Stimulated activated CD8-positive, alpha-beta memory T cell treated with anti-CD3 and anti-CD28 coated beads, Interleukin-12 subunit alpha, Interleukin-12 subunit beta, amount 100 ng/mL, for 24 hours (primary cell): ENCODE data around the gene FAM53A.
"Not testable (repeated sequence)": the region's sequence is repeated elsewhere in the genome, so short reads cannot be mapped to it uniquely, and the experiment has no call there.

Source experiments
- DNase-seq: peaks from one replicate; pipeline ENCODE4 v3.0.0-alpha.2; 2020; ENCODE audit errors: extremely low read depth

The FAM53A gene

DNA sequence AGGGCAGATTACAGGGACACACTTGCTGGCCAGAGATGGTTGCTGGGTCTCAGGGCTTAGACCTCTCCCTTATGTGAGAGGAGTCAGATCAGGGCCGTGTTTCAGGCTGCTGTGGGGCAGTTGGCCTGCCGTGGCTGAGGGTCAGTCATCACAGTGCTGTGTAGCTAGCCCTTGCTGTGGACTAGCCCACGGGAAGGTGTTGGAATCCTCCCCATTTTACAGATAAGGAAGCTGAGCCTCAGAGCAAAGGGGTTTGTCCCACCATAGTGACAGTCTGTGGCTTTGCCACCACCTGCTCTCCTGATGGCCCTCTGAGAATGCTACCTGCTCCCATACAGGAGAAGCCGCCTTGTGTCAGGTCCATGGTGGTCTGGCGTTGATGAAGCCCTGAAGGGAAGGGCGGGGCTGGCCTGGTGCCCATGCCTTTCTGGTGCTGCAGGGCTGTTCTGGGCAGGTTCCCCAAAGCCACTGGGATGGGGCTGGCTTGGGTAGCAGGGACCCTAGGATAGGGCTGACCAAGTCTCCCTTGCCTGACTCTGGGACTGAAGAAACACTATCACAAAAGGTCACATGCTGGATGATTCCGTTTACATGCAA is 2.4 kb upstream of the FAM53A start:
- DNase-seq: no peak

DNA sequence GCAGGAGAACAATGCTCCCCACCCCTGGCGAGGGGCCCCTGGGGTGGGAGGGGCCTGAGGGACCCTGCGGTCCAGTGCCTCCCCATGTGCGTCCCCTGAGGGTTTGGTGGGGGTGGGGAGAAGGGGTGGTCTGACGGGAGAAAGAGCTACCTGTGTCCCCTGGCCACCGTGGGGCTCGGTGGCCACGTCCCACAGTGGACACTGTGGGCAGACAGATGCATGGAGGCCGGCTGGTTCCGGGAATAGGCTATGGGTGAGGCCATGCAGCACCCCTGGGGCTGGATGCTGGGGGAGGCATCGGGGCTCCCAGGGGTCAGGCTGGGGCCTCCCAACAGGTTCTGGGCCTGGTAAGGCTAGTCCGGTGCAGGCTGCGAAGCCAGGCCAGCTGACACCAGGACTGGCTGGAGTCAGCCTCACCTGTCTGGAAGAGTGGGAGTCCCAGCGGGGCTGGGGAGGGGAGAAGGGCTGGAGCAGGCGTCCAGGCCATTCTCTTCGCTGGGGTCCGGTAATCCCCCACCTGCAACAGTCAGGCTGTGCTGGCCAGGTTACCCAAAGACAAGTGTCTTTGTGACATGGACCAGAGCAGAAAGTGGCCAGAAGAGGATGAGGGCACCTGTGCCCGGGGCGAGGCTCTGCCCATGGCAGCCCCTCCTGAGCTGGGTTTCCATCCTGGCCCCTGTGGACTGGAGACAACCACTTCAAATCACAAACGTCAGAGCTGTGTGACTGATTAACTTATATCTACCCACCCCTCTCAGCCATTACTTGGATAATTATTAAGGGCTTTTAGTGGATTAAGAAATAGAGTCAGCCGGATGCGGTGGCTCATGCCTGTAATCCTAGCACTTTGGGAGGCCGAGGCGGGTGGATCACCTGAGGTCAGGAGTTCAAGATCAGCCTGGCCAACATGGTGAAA is 1.4 kb upstream of the FAM53A start:
- no peak for DNase-seq

GRCh38 chr4:1684506-1685234 is 557 bp upstream of the FAM53A start:
- DNase-seq: no peak

- no peak for DNase-seq
Measured at GRCh38 chr4:1683261-1683735, 815 bp downstream of the FAM53A start.

GRCh38 chr4:1682860-1683259 is 1.3 kb downstream of the FAM53A start:
- no peak for DNase-seq

- no peak for DNase-seq
Measured at GRCh38 chr4:1678244-1678643, 5.9 kb downstream of the FAM53A start.

GRCh38 chr4:1676605-1677525 is 7.2 kb downstream of the FAM53A start:
- DNase-seq: no peak

GRCh38 chr4:1675802-1676137 is 8.3 kb downstream of the FAM53A start:
- DNase-seq: no peak

- DNase-seq: no peak
Measured at GRCh38 chr4:1675136-1675801, 8.8 kb downstream of the FAM53A start.

GRCh38 chr4:1674682-1675081 is 9.4 kb downstream of the FAM53A start:
- no peak for DNase-seq

DNA sequence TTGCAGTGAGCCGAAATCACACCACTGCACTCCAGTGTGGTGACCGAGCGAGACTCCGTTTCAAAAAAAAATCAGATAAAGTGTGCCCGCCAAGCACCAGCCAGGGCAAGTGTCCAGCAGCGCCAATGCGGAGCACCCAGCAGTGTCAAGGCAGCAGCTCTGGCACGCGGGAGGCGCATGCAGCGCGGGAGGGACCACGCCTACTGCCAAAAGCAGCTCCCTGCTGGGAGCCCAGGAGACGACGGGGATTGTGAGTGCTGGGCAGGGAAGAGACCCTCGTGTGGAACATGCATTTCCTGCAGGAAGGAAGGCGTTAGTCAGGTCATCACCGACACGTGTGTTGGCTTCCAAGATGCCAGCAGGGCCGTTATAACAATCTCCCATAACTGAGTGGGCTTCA is 10.4 kb downstream of the FAM53A start:
- DNase-seq: no peak

- not testable (repeated sequence) for DNase-seq
Measured at GRCh38 chr4:1671011-1671410, 13.1 kb downstream of the FAM53A start.

- no peak for DNase-seq
Measured at GRCh38 chr4:1670279-1670678, 13.8 kb downstream of the FAM53A start.

- DNase-seq: no peak
Measured at GRCh38 chr4:1669850-1670249, 14.3 kb downstream of the FAM53A start.

DNA sequence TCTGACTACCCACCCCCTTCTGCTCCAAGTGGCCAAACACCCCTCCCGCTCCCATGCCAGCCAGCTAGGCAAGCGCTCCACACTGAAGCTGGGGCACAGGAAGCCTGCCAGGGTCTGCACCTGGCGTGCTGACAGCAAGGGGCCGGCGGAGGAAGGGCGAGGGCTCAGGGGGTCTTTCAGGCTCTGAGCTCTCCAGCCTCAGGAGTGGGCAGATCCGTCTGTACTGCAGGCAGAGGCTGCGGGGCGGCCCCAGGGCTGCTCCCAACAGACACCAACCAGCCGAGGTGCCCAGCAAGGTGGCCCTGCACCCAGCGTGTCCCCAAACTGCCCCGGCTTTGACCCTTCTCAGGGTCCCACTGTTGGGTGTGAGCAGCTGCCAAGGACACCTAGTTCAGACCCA is 14.8 kb downstream of the FAM53A start:
- no peak for DNase-seq

DNA sequence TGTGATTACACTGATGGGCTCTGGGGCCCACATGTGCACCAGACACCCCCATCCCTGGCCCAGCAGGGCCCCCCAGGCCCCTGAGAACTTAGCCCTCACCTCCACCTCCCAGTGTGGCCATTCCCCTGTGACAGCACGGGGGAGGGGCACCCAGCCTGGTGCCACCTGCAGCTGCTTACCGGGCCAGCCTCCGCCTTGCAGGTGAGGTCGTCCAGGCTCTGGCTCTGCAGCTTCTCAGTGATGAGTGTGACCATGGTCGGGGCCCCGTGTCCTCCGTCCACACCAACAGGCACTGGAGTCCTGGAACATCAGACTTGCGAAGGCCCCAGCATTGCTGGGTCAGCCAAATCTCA is 15.6 kb downstream of the FAM53A start:
- DNase-seq: no peak

- DNase-seq: no peak
Measured at GRCh38 chr4:1667273-1667672, 16.8 kb downstream of the FAM53A start.

DNA sequence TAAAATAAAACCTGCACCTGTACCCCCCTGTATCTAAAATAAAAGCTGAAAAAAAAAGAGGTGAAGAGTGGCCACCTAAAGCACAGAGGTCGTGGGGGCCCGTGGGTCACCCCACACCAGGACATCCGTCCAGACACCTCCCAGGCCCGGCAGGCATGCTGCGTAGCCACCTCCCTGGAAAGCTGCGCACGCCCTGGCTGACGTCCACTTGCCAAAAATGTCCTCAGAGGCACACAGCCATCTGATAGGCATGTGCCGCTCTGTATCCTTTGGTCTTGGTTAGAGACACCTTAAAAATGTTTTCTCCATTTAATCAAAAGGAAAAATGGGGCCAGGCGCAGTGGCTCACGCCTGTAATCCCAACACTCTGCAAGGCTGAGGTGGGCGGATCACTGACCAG is 17.7 kb downstream of the FAM53A start:
- no peak for DNase-seq

DNA sequence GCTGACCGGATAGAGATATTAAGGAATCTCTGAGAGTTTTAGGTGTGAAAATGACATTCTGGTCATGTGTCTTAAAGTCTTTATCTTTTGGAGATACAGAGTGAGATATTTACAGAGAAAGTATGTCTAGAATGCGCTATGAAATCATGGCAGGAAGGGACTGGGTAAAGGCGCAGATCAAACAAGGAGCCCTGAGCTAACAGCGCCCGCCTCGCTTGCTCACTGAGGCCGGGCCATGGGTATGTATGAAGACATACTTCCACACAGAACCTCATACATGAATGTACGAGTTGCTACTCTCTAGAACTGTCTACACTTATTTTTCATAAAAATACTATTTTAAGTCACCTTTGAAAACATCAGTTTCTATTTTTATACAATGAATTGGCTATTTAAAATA is 20.0 kb downstream of the FAM53A start:
- no peak for DNase-seq

DNA sequence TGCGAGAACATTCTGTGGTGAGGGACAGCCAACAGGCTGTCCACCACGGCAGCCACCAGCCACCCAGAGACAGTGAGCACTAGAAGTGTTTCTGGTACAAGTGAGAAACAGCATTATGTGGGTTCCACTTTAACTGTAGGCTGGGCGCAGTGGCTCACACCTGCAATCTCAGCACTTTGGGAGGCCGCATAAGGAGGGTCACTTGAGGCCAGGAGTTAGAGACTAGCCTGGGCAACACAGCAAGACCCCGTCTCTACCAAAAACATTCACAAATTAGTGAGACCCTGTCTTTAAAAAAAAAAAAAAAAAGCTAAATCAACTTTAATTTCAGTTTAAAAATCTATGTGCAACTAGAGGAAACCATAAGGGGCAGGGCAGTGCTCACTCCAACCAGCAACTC is 20.6 kb downstream of the FAM53A start:
- no peak for DNase-seq

DNA sequence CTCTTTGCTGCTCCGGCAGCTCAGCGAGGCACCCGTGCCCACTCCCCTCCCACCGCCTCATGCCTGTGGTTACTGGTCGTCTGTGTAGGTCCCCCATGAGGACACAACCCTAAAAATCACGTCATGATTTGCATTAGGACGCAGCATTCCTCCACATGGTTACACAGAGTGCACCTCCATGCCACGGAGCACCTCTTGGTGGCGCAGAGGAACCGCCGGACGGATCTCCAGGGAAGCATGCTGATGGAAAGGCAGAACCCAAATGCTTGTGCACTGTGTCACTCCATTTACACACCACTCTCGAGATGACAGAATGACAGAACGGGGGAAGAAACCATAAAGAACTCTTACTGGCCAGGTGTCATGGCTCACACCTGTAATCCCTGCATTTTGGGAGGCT is 22.4 kb downstream of the FAM53A start:
- DNase-seq: no peak
